HepG2 (cell line): Measurements from ENCODE around the gene PADI4. TPM values are rescaled to one million over a fixed set of nuclear protein-coding genes. Genes with fewer than 3 reads are reported as not detected.
A peak's percentile ranks its signal among the peaks of the same experiment; 100 is the strongest.

Experiments
- ATAC-seq: fragments of 200-7000 bp; cut with Tn5 transposase; 3 replicates; pipeline ENCODE4 v1.9.1; 2020; ENCODE audit warnings: mild to moderate bottlenecking, moderate library complexity
- BruUV-seq: library from RNA; stranded (reverse); fragments of 400-500 nt; replicated peaks from 2 replicates; lab custom pipeline; 2021; lab: Mats Ljungman, UMichigan
- CTCF ChIA-PET: fragments of 300-600 bp; formaldehyde crosslinking; extraction: SDS; loops from one replicate; lab custom pipeline; 2021; ENCODE audit warnings: low total read pairs, inconsistent platforms, low intra/inter-chr PET ratio; lab: Yijun Ruan, JAX
- POLR2A ChIA-PET: fragments of 350-600 bp; sonication (Branson Sonifier 250); formaldehyde crosslinking; loops from one replicate; lab custom pipeline; 2020; ENCODE audit warnings: antibody characterized with exemption, inconsistent platforms; lab: Yijun Ruan, JAX
- DNase-seq: peaks from one replicate; pipeline ENCODE4 v3.0.0-alpha.2; 2015; ENCODE audit warnings: low spot score
- FAIRE-seq: peaks from 3 replicates; lab custom pipeline; 2011; peaks lifted over from hg19 to GRCh38; lab: Jason Lieb, UNC
- H2AFZ ChIP-seq: one replicate; pipeline ENCODE4 v1.6.1; 2011; ENCODE audit warnings: low read length, inconsistent platforms
- H3K27ac ChIP-seq: fragments of 300-600 bp; 3 replicates; pipeline ENCODE4 v1.8.0; 2011; ENCODE audit warnings: mixed run types, mild to moderate bottlenecking, mixed read lengths, low read length, inconsistent platforms; ENCODE audit not compliant: insufficient read depth; ENCODE audit errors: extremely low read length
- H3K27me3 ChIP-seq, 2 experiments: fragments of 200-600 bp in 1 of 2; 2 replicates in 1 of 2; 3 replicates in 1 of 2; pipeline versions ENCODE4 v1.6.0 to v1.8.0; 2011; ENCODE audit warnings: low read length in 2 of 2, mild to moderate bottlenecking in 2 of 2, moderate library complexity in 2 of 2, inconsistent platforms in 1 of 2; ENCODE audit not compliant: insufficient read depth in 2 of 2, control insufficient read depth in 1 of 2
- H3K36me3 ChIP-seq, 2 experiments: fragments of 200-600 bp in 1 of 2; replicated peaks in 1 of 2; 2 replicates in 1 of 2; 3 replicates in 1 of 2; pipeline versions ENCODE4 v1.5.1 to v1.8.0; 2011; ENCODE audit warnings: low read length in 2 of 2, inconsistent platforms in 1 of 2; ENCODE audit not compliant: insufficient read depth in 2 of 2, control insufficient read depth in 1 of 2
- H3K4me1 ChIP-seq: 2 replicates; pipeline ENCODE4 v1.5.1; 2012; ENCODE audit warnings: low read length, inconsistent platforms; ENCODE audit not compliant: insufficient read depth
- H3K4me2 ChIP-seq: 2 replicates; pipeline ENCODE4 v1.6.0; 2011; ENCODE audit warnings: low read depth, low read length, inconsistent platforms
- H3K4me3 ChIP-seq, 3 experiments: fragments of 200-600 bp in 1 of 3; sonication (generic), shearing (Covaris generic) in 1 of 3; replicated peaks in 1 of 3; 2 replicates each; pipeline ENCODE4 v1.5.1; 2011 to 2016; ENCODE audit warnings: low read length in 3 of 3, inconsistent platforms in 2 of 3, low read depth in 2 of 3, mild to moderate bottlenecking in 2 of 3, control low read depth in 1 of 3, mixed read lengths in 1 of 3; ENCODE audit not compliant: insufficient read depth in 1 of 3
- H3K79me2 ChIP-seq: one replicate; pipeline ENCODE4 v1.6.1; 2011; ENCODE audit warnings: low read length, inconsistent platforms; ENCODE audit not compliant: insufficient read depth
- H3K9ac ChIP-seq: 2 replicates; pipeline ENCODE4 v1.6.0; 2011; ENCODE audit warnings: mild to moderate bottlenecking, low read depth, low read length, inconsistent platforms; ENCODE audit not compliant: insufficient read depth
- H3K9me3 ChIP-seq: 2 replicates; pipeline ENCODE4 v1.5.1; 2012; ENCODE audit warnings: mild to moderate bottlenecking, low read length
- H4K20me1 ChIP-seq: 2 replicates; pipeline ENCODE4 v1.6.0; 2011; ENCODE audit warnings: inconsistent platforms, mild to moderate bottlenecking, low read length, moderate library complexity; ENCODE audit not compliant: insufficient read depth
- BCLAF1 ChIP-seq: fragments of 450-650 bp; IDR thresholded peaks from 2 replicates; pipeline ENCODE4 v1.6.1; 2017; ENCODE audit warnings: mild to moderate bottlenecking
- KDM6A ChIP-seq: IDR thresholded peaks from 2 replicates; pipeline ENCODE4 v1.6.1; 2016; ENCODE audit warnings: low read depth
- ZNF12 ChIP-seq: sonication (generic); formaldehyde crosslinking; IDR thresholded peaks from 2 replicates; pipeline ENCODE4 v1.5.0; 2020; ENCODE audit warnings: missing genetic modification reagents
- ZNF629 ChIP-seq: sonication (generic); formaldehyde crosslinking; conservative IDR thresholded peaks from 2 replicates; pipeline ENCODE4 v1.5.0; 2020; ENCODE audit warnings: missing genetic modification reagents
- ZNF879 ChIP-seq: sonication (generic); formaldehyde crosslinking; IDR thresholded peaks from 2 replicates; pipeline ENCODE4 v1.8.1; 2023; ENCODE audit warnings: missing genetic modification reagents
- WGBS: methylation state at CpG from one replicate; pipeline ENCODE4 v1.1.6; 2017; ENCODE audit warnings: low lambda C conversion rate; 5-methylcytosine and 5-hydroxymethylcytosine counted together
- in situ Hi-C: cut with HindIII; loops from 2 replicates; pipeline ENCODE4 v1.10.0; 2017; ENCODE audit warnings: low pct_unique_long_range_greater_than_20kb; ENCODE audit not compliant: extremely low pct_ligation_motif_present
- intact Hi-C: fragments of 100-400 bp; cut with micrococcal nuclease; formaldehyde crosslinking; loops from one replicate; pipeline ENCODE4 v1.10.0; 2022; ENCODE audit not compliant: unreplicated experiment
- polyA plus RNA-seq, 8 experiments: library from polyadenylated mRNA; depleted of rRNA in 3 of 8; stranded (reverse) in 7 of 8; unstranded in 1 of 8; fragments of >200 nt; fragmentation: Illumina TruSeq in 4 of 8; extraction: Trizol in 4 of 8; gene quantifications; 2 replicates each; pipeline versions ENCODE4 v1.2.1 to v1.2.3, GENCODE V29; 2011 to 2016; ENCODE audit warnings: low read depth in 4 of 8, missing spikeins in 1 of 8, mixed read lengths in 1 of 8; ENCODE audit not compliant: insufficient read depth in 1 of 8
- total RNA-seq, 5 experiments: library from RNA; depleted of rRNA; stranded (reverse); fragments of >200 nt; fragmentation: Illumina TruSeq; extraction: Trizol; gene quantifications; 2 replicates each; pipeline ENCODE4 v1.2.3, GENCODE V29; 2016; ENCODE audit warnings: low read depth in 1 of 5
- TF ChIP-seq, protein P1 (sequence below): sonication (generic); formaldehyde crosslinking; IDR thresholded peaks from 2 replicates; pipeline ENCODE4 v1.5.0; 2020; ENCODE audit warnings: missing genetic modification reagents

Gene PADI4
- total and polyA plus RNA-seq, 2 of the 13 experiments (the other 11 are each of a cell fraction or from before 2014, with no cell fraction given): 0.04 TPM

DNA sequence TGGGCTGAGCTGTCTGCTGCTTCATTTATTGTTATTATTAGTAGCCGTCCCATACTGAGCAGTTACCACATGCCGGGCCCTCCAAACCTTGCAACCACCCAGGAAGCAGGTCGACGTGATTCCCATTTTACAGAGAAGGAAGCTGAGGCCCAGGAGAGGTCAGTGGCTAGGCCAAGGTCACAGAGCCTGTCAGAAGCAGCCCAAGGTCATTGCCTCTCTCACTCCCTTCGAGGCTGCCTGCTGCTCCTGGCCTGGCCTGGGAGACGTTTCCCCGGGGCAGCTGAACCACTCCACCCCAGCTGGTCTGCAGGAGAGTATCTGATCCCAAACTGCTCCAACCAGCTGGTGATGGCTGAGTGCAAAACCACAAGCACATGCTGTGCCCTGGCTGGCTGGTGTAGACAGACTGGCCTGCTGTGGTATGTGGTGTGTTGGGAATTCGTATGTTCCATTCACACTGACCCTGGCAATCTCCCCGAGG is 6.5 kb downstream of the PADI4 start:
- H3K79me2 ChIP-seq: no peaks in the 10 kb centered on the region
- in situ Hi-C loops (no loop called here), intact Hi-C loops (no loop called here)
- BruUV-seq: no TSS peak
- ChIA-PET POLR2A (no interaction called here), CTCF (no interaction called here)
- no peak overlapping the region for H2AFZ ChIP-seq
- ATAC-seq (no peak), FAIRE-seq (no peak), DNase-seq (no peak)
- no peaks in the 10 kb centered on the region for H4K20me1 ChIP-seq
- H3K4me2 ChIP-seq: no peak overlapping the region
- no peak overlapping the region for H3K27ac ChIP-seq
- TF ChIP-seq, protein P1, sequence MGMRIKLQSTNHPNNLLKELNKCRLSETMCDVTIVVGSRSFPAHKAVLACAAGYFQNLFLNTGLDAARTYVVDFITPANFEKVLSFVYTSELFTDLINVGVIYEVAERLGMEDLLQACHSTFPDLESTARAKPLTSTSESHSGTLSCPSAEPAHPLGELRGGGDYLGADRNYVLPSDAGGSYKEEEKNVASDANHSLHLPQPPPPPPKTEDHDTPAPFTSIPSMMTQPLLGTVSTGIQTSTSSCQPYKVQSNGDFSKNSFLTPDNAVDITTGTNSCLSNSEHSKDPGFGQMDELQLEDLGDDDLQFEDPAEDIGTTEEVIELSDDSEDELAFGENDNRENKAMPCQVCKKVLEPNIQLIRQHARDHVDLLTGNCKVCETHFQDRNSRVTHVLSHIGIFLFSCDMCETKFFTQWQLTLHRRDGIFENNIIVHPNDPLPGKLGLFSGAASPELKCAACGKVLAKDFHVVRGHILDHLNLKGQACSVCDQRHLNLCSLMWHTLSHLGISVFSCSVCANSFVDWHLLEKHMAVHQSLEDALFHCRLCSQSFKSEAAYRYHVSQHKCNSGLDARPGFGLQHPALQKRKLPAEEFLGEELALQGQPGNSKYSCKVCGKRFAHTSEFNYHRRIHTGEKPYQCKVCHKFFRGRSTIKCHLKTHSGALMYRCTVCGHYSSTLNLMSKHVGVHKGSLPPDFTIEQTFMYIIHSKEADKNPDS (CRISPR knock-in tag): no peak
- no peak for TF ChIP-seq KDM6A
- TF ChIP-seq BCLAF1: no peak
- TF ChIP-seq ZNF879 (CRISPR knock-in tag): no peak
- TF ChIP-seq ZNF629 (CRISPR knock-in tag): peak; percentile 78
- TF ChIP-seq ZNF12: no peak
- H3K4me3 ChIP-seq: no peak overlapping the region
- H3K4me1 ChIP-seq: no peaks in the 10 kb centered on the region
- H3K9ac ChIP-seq: no peak overlapping the region
- no peaks in the 10 kb centered on the region for H3K9me3 ChIP-seq
- WGBS: 12% methylated on average over 5 of the region's 9 CpGs
- peaks cover 4 to 8% of the 10 kb centered on the region in 2 experiments; a peak in 2 of 5 replicates for H3K27me3 ChIP-seq
- no peaks in the 10 kb centered on the region for H3K36me3 ChIP-seq
